Keratinocyte (primary cell): ENCODE measurements around the gene EMP2.
"Not testable (repeated sequence)": the region's sequence is repeated elsewhere in the genome, so short reads cannot be mapped to it uniquely, and the experiment has no call there.

ENCODE experiments used
- EZH2 ChIP-seq: IDR thresholded peaks from one replicate; pipeline ENCODE4 v1.6.1; 2012; ENCODE audit warnings: inconsistent platforms, mild to moderate bottlenecking, low read length, moderate library complexity
- TF ChIP-seq, protein P1 (sequence below), 3 experiments: IDR thresholded peaks in 1 of 3; conservative IDR thresholded peaks in 1 of 3; optimal IDR thresholded peaks in 1 of 3; 2 replicates in 2 of 3; 3 replicates in 1 of 3; pipeline versions ENCODE3 to v1.5.1; 2011; ENCODE audit warnings: low read length in 3 of 3, mild to moderate bottlenecking in 3 of 3, moderate library complexity in 2 of 3, control low read depth in 1 of 3, inconsistent platforms in 1 of 3; ENCODE audit not compliant: insufficient read depth in 2 of 3; ENCODE audit errors: extremely low read depth in 1 of 3

DNA sequence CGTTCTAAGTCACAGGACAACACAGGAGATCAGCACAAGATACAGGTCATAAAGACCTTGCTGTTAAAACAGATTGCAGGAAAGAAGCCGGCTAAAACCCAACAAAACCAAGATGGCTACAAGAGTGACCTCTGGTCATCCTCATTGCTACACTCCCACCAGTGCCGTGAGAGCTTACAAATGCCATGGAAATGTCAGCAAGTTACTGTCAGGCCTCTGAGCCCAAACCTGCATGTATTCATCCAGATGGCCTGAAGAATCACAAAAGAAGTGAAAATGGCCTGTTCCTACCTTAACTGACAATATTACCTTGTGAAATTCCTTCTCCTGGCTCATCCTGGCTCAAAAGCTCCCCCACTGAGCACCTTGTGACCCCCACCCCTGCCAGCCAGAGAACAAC, 75.1 kb downstream of the EMP2 start:
- TF ChIP-seq EZH2 = not testable (repeated sequence)
- TF ChIP-seq, protein P1, sequence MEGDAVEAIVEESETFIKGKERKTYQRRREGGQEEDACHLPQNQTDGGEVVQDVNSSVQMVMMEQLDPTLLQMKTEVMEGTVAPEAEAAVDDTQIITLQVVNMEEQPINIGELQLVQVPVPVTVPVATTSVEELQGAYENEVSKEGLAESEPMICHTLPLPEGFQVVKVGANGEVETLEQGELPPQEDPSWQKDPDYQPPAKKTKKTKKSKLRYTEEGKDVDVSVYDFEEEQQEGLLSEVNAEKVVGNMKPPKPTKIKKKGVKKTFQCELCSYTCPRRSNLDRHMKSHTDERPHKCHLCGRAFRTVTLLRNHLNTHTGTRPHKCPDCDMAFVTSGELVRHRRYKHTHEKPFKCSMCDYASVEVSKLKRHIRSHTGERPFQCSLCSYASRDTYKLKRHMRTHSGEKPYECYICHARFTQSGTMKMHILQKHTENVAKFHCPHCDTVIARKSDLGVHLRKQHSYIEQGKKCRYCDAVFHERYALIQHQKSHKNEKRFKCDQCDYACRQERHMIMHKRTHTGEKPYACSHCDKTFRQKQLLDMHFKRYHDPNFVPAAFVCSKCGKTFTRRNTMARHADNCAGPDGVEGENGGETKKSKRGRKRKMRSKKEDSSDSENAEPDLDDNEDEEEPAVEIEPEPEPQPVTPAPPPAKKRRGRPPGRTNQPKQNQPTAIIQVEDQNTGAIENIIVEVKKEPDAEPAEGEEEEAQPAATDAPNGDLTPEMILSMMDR (optimal IDR thresholded peaks at IDR 0.05 in 1 of 3, IDR thresholded peaks at IDR 0.05 in 1 of 3, conservative IDR thresholded peaks at IDR 0.05 in 1 of 3; ENCODE audit: extremely low read depth in 1 of 3, insufficient read depth in 2 of 3, low read length in 3 of 3) = not testable (repeated sequence)
